COLO668 (cell line): ENCODE measurements around the gene CTNNB1.

Experiments
- DNase-seq: peaks from one replicate; lab custom pipeline; 2025; ENCODE audit not compliant: unreplicated experiment; lab: John Stamatoyannopoulos, UW

CTNNB1 gene

DNA sequence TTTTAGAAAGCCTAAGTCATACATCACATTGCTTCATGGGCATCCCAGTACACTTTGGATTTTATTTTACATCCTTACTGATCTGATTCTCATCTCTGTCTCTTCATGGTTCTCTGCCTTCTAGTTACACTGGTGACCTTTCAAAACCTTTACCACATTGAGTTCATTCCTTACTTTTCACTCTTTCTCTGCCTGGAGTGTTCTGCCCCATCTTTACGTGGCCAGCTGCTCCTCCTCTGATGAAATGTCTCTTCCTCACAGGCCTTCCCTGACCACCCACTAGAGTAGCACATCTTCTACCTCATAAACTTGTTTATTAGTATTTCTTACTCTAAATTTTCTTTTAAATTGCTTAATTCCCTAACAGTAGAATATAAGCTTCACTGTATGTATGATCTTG lies 17.7 kb downstream of the CTNNB1 start:
- DNase-seq: no peak

DNA sequence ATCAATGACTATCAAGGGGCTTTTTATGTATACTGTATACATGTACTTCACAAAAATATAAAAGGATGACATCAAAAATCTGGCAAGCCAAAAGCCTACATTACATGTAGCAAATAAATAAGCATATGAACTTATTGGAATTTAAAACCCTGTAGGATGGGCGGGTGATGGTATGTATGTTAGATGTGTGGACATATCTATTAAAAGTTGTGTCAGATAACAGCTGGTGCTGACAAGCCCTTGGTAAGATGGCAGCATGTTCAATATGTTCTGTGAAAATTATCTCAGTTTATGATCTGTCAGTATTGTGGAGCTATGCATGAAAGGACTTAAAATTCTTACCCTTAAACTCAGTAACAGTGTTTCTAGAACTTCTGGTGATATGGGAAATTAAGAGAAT lies 20.1 kb downstream of the CTNNB1 start:
- no peak for DNase-seq

DNA sequence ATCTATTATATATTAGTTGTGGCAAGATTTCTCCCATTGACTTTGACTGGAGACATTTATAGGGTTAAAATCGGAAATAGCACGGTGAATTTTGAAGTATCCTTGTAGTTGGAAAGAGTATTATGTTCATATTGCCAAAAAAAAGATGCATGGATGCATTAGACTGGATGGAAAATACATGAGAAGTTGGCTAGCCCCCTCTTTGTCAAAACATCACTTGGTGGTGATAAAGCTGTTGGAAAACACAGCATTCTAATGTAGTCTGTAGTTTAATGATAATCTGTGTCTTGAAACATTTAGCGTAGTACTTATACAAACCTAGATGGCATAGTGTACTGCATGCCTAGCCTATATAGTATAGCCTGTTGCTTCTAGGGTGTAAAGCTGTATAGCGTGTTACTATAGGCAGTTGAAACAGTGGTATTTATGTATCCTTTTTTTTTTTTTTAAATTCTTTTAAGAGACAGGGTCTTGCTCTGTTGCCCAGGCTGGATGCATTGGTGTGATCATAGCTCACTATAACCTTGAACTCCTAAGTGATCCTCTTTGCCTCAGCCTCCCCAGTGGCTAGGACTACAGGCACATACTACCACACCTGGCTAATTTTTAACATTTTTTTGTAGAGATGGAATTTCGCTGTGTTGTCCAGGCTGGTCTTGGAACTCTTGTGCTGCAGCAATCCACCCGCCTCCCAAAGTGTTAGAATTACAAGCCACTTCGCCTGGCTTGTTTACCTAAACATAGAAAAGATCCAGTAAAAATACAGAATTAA lies 21.8 kb downstream of the CTNNB1 start:
- DNase-seq: no peak

DNA sequence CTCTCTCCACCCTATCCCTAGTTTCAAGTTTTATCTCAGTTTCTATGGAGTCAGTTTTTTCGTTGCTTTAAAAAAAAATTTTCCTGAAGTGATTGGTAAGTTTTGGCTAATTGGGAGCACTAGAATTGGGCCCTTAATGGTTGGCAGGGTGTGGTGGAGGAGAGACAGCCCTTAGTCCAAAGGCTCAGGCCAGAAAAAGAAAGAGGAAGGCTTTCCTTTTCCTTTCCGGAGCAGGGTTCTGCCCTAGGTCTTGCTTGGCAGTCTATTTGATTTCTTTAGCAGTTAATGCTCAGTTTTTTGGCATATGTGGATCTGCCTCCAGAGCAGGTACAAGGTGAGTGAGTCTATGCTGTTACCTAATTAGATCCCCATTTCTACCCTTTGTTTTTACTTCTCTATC lies 22.7 kb downstream of the CTNNB1 start:
- DNase-seq: no peak

DNA sequence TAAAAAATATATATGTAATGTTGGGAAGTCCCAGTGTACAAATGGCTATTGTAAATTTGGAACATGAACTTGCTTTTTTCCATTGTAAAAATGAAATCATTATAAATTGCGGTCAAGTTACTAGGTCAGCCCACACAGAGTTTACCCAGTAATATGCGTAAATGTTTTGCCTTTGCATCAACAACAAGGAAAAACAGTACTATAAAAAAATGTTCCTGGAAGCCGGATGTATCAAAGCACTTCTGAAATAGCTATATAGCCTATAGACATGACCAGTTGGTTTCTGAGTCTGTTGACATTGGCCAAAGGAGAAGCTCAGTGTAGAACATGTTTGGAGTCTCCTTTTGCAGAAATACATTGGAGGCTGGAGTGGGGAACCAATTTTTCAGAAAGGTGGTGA lies 23.2 kb downstream of the CTNNB1 start:
- no peak for DNase-seq

DNA sequence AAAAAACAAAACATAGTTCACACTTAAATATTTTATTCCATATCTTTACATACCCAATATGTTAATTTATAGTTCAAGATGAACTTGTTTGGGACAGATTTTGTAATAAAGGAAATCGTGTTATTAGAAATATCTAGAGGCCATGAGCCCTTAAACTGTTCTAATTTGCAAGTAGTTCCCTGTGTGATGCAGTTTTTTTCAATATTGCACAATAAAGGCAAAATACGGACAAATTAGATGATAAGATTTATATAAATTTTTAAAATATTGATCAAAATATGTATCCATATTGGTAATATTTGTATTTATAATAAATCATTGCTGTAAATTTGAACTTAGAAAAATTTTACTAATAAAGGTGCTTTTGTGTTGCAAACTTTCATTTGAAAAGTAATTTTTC lies 23.8 kb downstream of the CTNNB1 start:
- no peak for DNase-seq

DNA sequence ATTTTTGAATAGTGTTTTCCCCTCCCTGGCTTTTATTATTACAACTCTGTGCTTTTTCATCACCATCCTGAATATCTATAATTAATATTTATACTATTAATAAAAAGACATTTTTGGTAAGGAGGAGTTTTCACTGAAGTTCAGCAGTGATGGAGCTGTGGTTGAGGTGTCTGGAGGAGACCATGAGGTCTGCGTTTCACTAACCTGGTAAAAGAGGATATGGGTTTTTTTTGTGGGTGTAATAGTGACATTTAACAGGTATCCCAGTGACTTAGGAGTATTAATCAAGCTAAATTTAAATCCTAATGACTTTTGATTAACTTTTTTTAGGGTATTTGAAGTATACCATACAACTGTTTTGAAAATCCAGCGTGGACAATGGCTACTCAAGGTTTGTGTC lies 24.4 kb downstream of the CTNNB1 start:
- DNase-seq: no peak

DNA sequence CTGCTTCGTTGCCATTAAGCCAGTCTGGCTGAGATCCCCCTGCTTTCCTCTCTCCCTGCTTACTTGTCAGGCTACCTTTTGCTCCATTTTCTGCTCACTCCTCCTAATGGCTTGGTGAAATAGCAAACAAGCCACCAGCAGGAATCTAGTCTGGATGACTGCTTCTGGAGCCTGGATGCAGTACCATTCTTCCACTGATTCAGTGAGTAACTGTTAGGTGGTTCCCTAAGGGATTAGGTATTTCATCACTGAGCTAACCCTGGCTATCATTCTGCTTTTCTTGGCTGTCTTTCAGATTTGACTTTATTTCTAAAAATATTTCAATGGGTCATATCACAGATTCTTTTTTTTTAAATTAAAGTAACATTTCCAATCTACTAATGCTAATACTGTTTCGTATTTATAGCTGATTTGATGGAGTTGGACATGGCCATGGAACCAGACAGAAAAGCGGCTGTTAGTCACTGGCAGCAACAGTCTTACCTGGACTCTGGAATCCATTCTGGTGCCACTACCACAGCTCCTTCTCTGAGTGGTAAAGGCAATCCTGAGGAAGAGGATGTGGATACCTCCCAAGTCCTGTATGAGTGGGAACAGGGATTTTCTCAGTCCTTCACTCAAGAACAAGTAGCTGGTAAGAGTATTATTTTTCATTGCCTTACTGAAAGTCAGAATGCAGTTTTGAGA lies 25.0 kb downstream of the CTNNB1 start:
- no peak for DNase-seq

DNA sequence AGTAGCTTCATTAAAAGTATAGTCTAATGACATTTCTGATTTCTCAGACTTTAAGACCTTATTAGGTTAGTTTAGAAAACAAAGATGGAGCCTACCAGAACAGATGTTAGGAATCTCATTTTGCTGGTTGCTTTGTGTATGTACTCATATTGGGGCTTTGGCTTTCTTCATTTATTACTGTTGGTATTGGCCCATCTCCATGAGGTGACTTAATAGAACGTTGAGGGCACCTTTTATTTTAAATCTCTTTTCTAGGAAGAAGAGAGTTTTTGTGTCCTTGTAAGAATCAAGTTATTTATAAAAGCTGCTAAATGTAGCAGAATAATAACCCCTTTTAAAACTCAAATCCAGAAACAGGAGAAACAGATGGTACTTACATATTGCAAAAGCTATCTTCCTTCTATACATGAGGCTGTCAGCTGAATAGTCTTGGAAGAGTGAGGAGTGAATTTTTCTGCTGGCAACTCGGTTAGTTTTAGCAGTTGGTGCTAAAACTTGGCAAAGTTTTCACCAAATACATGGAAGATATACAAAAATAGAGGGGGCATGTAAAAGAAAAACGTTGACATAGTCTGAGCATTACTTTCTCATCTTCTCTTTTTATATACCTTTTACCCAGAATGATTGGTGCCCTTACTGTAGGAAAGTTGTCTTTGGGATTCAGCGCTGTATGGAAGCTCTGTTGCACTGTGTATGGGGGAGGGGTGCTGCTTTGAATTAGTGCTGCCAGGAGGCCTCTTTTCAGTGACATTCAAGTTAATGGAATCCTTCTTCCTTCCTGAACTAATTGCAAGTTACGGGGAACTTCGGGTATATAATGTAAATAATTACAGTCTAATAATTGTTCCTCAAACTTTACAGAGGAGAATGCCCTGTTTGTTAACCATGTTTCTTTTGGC lies 35.8 kb downstream of the CTNNB1 start:
- DNase-seq: no peak

DNA sequence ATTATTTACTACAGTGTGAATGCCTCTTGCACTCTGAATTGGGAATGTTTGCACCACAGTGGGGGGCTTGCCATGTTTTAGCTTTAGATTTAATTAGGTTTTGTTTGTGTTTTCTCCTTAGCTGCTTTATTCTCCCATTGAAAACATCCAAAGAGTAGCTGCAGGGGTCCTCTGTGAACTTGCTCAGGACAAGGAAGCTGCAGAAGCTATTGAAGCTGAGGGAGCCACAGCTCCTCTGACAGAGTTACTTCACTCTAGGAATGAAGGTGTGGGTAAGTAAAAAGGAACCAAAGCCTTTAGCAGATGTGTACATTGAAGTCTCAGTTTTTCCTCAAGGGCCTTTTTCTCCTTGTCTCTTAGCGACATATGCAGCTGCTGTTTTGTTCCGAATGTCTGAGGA lies 36.9 kb downstream of the CTNNB1 start:
- no peak for DNase-seq

DNA sequence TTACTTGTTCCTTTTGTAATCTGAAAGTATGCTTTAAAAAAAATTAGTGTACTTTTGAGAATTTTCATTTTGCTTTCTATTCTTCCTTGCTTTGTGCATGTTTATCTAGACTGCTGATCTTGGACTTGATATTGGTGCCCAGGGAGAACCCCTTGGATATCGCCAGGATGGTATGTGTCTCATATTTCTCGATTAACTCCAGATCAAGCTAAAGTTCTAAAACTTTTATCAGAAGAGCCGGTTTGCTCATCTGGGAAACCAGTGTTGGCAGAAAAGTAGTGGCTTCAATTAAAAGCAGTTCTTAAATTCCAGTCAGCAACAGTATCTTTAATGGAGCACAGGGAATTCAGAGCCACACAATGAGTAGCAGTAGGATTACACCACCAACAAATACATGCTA lies 38.6 kb downstream of the CTNNB1 start:
- DNase-seq: no peak

DNA sequence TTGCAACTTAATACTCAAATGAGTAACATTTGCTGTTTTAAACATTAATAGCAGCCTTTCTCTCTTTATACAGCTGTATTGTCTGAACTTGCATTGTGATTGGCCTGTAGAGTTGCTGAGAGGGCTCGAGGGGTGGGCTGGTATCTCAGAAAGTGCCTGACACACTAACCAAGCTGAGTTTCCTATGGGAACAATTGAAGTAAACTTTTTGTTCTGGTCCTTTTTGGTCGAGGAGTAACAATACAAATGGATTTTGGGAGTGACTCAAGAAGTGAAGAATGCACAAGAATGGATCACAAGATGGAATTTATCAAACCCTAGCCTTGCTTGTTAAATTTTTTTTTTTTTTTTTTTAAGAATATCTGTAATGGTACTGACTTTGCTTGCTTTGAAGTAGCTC lies 40.3 kb downstream of the CTNNB1 start:
- DNase-seq: no peak

DNA sequence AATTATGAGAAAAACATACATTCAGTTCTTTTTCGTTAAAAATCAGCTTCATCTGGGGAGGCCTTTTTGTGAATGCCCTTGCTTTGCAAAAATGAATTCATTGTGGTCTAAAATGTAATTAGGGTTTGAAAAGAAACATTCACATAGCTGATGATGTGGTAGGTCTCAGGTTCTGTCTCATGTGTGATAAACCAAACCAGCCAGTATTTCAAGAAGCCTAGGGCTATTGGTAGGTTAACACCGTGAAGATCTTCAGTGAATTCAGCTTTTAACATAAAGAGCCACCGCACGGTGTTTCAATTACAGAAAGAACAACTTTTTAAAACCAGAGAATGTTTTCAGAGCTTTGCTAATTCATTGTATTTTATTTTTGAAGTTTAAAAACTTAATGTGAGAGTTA lies 41.9 kb downstream of the CTNNB1 start:
- DNase-seq: no peak

DNA sequence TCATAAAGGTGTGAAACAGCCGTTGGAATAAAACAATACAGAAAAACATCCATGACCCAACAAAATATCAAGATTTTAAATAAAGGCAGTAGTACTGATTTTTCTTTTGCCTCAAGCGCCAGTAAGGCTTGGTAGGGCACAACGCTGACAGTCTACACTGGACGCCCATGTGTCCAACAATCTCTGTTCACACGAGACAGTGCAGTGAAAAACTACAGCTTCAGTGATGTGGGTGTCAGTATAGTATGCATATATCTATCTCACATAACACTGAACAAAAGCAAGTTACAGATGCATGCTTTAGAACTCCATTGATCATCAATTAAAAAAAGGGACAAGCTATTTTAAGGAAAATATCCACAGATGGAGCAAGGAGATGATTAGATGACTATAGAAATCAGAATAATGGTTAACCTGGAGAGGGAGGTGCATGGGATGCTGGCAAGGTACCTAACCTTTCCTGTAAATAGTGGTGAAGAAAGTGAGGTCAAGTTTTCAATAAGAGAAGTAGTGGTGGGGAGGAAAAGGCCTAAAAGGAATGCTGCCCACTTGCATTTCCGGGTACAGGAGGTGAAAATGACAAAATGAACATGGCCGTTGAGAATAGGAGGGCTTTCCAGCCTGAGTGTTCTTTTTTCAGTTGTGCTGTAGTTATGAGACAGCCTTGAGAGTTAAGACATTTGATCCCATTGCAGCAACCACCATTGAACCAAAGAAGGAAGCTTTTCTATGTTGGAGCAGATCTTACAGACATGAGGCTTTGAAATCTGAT lies 42.7 kb downstream of the CTNNB1 start:
- no peak for DNase-seq

DNA sequence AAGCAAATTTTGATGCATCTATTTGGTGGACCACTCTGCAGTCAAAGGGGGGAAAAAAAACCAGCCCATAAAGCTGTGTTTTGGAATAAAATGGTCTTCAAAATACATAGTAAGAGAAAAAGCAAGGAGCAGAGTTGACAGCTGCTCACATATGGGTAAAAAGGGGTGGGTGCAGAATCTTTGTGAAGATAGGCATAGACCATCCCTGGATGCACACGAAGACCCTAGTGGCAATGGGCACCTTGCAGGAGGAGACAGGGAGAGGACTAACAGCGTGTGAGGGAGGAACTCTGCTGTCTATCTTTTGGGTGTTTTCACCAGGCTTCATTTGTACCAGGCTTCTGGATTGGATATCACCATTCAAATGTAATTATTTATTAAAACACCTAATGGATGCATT lies 43.9 kb downstream of the CTNNB1 start:
- no peak for DNase-seq

DNA sequence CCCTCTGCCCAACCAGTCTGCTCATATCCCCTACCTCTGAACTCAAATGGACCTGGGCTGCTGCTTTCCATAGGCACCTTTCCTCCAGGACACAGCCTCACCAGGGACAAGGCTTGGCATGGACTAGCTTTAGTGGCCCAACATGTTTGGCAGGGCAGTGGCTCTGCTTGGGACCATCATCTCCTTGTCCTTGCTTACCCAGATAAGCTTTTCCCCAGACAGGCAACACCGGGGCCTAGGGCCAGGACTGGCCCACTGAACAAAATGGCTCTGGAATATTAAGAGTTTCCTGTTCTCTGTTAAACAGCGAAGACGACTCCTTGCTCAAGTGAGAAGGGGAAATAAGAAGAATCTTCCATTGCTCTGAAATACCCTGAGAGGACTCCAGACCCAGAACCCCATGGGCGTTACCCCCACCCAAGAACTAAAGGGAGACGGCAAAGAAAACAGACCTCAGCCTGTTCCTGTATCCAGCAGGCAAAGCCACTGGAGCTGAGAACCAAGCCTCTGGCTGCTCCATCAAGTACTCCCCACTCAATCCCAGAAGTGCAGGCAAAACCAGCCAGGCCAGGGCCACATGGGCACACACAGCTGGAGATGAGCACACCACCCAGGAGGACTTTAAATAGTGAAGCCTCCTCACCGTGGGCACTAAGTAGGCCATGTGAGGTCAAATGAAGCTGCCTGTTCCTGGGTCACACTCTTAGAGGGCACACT lies 45.5 kb downstream of the CTNNB1 start:
- no peak for DNase-seq

DNA sequence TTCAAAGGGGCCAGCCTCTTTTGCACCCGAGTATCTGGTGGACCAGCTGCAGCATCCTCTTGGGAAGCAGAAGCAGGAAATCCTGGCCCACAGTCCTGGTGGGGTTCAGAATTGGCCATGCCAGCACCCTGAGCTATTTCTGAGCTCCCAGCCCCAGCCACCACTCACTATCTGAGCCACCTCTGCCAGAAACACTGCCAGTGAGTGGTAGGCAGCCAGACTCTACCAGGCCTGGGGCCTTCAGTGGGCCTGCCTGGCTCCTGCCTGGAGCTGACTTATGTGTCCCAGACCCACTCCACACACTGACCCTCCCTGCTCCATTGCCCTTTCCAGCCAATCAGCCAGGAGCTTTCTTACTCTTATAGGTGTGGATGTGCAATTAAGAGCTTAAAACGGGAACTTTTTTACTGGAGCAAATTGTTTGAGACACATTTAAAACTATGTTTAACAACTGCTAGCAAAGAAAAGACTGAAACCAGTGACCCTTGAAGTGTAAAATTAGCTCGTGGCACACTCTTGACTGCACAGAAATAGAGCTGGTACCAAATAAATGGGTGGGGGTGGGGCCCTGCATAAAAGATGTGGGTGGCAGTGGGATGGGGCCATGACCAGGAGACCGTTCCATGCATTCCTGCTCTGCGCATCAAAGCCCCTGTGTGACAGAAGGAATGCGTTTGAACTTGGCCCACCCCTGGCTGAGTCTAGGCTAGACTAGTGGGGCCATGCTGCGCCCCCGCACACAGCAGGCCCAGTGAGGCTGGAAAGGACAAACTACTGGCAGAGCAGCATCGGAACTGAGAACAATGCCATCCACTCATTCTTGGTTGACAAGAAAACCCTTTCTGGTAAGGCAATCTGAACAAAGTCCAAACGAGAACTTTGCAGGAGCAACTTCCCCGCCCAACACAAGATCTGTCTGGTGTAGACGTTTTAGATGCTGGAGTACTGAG lies 48.0 kb downstream of the CTNNB1 start:
- no peak for DNase-seq

DNA sequence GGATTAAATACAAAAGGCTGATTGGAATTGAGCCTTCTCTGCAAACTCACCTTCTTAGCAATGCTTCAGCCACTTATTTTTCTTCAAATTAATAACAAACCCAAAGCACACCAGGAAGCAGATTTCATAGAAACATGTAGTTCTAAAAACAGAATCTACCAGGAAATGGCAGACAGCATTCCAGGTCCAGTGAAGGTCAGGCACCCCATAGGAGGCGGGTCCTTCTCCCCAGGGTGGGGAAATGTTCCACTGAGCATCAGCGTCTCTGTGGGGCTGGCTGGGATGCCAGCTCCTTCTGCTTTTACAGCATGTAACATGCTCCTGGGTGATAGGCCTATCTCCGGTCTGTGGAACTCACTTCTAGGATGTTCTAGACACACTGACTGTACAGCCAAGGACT lies 49.2 kb downstream of the CTNNB1 start:
- no peak for DNase-seq

DNA sequence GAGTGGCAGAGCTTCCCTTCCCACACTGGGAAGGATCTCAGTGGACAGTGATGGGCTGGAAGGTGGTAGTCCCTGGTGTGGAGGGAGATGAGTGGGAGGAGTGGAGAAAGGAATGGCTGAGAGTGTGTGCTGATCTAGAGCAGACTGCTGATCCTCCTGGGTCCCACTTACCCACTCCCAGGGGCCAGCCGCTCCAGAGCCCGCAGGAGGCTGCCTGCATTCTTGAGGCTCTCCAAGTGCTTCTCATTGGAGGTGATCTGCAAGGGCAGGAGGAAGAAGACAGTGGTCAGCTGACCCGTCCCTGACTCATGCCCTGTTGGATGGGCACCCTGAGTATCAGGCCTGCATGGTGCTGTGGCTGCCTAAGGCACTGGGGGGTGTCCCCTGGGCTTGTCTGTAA lies 50.0 kb downstream of the CTNNB1 start:
- DNase-seq: no peak
